PC-3 (cell line): ENCODE measurements around the gene ARHGAP23. TPM values are rescaled to one million over a fixed set of nuclear protein-coding genes. Genes with fewer than 3 reads are reported as not detected.

Experiments used
- ATAC-seq: fragments of 200-7000 bp; cut with Tn5 transposase; 2 replicates; pipeline ENCODE4 v1.9.1; 2020; ENCODE audit warnings: mild to moderate bottlenecking, moderate library complexity
- BruUV-seq: library from RNA; stranded (reverse); fragments of 400-500 nt; replicated peaks from 2 replicates; lab custom pipeline; 2021; lab: Mats Ljungman, UMichigan
- CTCF ChIA-PET: fragments of 300-600 bp; sonication (Branson Sonifier 250); formaldehyde crosslinking; loops from one replicate; lab custom pipeline; 2022; ENCODE audit warnings: antibody characterized with exemption; lab: Charles Lee
- POLR2A ChIA-PET: fragments of 300-600 bp; sonication (Branson Sonifier 250); formaldehyde crosslinking; loops from one replicate; lab custom pipeline; 2022; ENCODE audit warnings: antibody characterized with exemption; ENCODE audit not compliant: unreplicated experiment; lab: Charles Lee
- DNase-seq: peaks from one replicate; pipeline ENCODE4 v3.0.0-alpha.2; 2015
- H2AFZ ChIP-seq: fragments of 300-600 bp; sonication (generic); 2 replicates; pipeline ENCODE4 v1.6.0; 2016; ENCODE audit warnings: antibody characterized with exemption, low read length
- H3F3A ChIP-seq: fragments of 300-600 bp; sonication (generic); one replicate; pipeline ENCODE4 v1.6.0; 2017; ENCODE audit warnings: antibody characterized with exemption, low read length, control low read depth, mild to moderate bottlenecking; ENCODE audit not compliant: unreplicated experiment
- H3K27ac ChIP-seq: fragments of 300-600 bp; sonication (generic); 2 replicates; pipeline ENCODE4 v1.5.1; 2016; ENCODE audit warnings: mild to moderate bottlenecking, low read length
- H3K27me3 ChIP-seq: fragments of 300-600 bp; sonication (generic); 2 replicates; pipeline ENCODE4 v1.6.1; 2016; ENCODE audit warnings: low read length, mixed read lengths
- H3K36me3 ChIP-seq: fragments of 300-600 bp; sonication (generic); 2 replicates; pipeline ENCODE4 v1.6.1; 2016; ENCODE audit warnings: low read depth, mixed run types, low read length, mixed read lengths
- H3K4me1 ChIP-seq: fragments of 300-600 bp; sonication (generic); 2 replicates; pipeline ENCODE4 v1.5.1; 2016; ENCODE audit warnings: low read length; ENCODE audit not compliant: insufficient read depth
- H3K4me2 ChIP-seq: fragments of 300-600 bp; sonication (generic); 2 replicates; pipeline ENCODE4 v1.6.0; 2016; ENCODE audit warnings: low read length
- H3K4me3 ChIP-seq: fragments of 300-600 bp; sonication (generic); 2 replicates; pipeline ENCODE4 v1.5.1; 2016; ENCODE audit warnings: mild to moderate bottlenecking, low read length, mixed read lengths
- H3K79me2 ChIP-seq: fragments of 300-600 bp; sonication (generic); 2 replicates; pipeline ENCODE4 v1.6.1; 2017; ENCODE audit warnings: low read length, mixed read lengths
- H3K9ac ChIP-seq: fragments of 300-600 bp; sonication (generic); 2 replicates; pipeline ENCODE4 v1.6.0; 2016; ENCODE audit warnings: mild to moderate bottlenecking, low read length
- H3K9me2 ChIP-seq: fragments of 300-600 bp; sonication (generic); replicated peaks from 2 replicates; pipeline ENCODE4 v1.6.1; 2016; ENCODE audit warnings: mixed run types, low read length, mixed read lengths
- H3K9me3 ChIP-seq: fragments of 300-600 bp; sonication (generic); 2 replicates; pipeline ENCODE4 v1.6.1; 2016; ENCODE audit warnings: low read length, mixed read lengths
- H4K20me1 ChIP-seq: fragments of 300-600 bp; sonication (generic); 2 replicates; pipeline ENCODE4 v1.6.1; 2016; ENCODE audit warnings: low read length, mixed read lengths
- EZH2 ChIP-seq: fragments of 300-600 bp; sonication (generic); IDR thresholded peaks from one replicate; pipeline ENCODE4 v1.6.1; 2017; ENCODE audit warnings: antibody characterized with exemption, mild to moderate bottlenecking, low read length; ENCODE audit not compliant: unreplicated experiment
- EZH2phosphoT487 ChIP-seq: fragments of 300-600 bp; sonication (generic); IDR thresholded peaks from 2 replicates; pipeline ENCODE4 v1.6.1; 2018; ENCODE audit warnings: mild to moderate bottlenecking, antibody characterized with exemption, low read length, borderline replicate concordance
- intact Hi-C: fragments of 100-400 bp; cut with micrococcal nuclease; formaldehyde crosslinking; loops from 2 replicates; pipeline ENCODE4 v1.9.0; 2023
- total RNA-seq: library from RNA; depleted of rRNA; stranded (reverse); fragments of >200 nt; gene quantifications from 2 replicates; pipeline ENCODE4 v1.2.3, GENCODE V29; 2014
- TF ChIP-seq, protein P1 (sequence below): fragments of 300-600 bp; sonication (generic); conservative IDR thresholded peaks from 2 replicates; pipeline ENCODE4 v1.5.1; 2017; ENCODE audit warnings: antibody characterized with exemption, low read depth, mild to moderate bottlenecking, low read length

Gene ARHGAP23
- total RNA-seq, 1 experiment from 2014 or later, result 9.0 TPM

- BruUV-seq, result no TSS peak
- intact Hi-C loops, result no loop called here
- DNase-seq, result no peak
- Histone ChIP-seq H3K4me2 (no peak overlapping the region), H3K4me1 (peaks cover 4% of the 10 kb centered on the region; the same call in 1 of the 2 replicates), H2AFZ (no peak overlapping the region), H3K4me3 (no peak overlapping the region), H3K27me3 (no peaks in the 10 kb centered on the region), H3K79me2 (no peaks in the 10 kb centered on the region), H3K9me2 (no peaks in the 10 kb centered on the region), H3K9ac (no peak overlapping the region), H4K20me1 (no peaks in the 10 kb centered on the region), H3K36me3 (no peaks in the 10 kb centered on the region), H3K27ac (no peak overlapping the region), H3F3A (no peaks in the 10 kb centered on the region), H3K9me3 (no peaks in the 10 kb centered on the region)
- TF ChIP-seq EZH2phosphoT487, result no peak
- no peak for TF ChIP-seq EZH2
- TF ChIP-seq, protein P1, sequence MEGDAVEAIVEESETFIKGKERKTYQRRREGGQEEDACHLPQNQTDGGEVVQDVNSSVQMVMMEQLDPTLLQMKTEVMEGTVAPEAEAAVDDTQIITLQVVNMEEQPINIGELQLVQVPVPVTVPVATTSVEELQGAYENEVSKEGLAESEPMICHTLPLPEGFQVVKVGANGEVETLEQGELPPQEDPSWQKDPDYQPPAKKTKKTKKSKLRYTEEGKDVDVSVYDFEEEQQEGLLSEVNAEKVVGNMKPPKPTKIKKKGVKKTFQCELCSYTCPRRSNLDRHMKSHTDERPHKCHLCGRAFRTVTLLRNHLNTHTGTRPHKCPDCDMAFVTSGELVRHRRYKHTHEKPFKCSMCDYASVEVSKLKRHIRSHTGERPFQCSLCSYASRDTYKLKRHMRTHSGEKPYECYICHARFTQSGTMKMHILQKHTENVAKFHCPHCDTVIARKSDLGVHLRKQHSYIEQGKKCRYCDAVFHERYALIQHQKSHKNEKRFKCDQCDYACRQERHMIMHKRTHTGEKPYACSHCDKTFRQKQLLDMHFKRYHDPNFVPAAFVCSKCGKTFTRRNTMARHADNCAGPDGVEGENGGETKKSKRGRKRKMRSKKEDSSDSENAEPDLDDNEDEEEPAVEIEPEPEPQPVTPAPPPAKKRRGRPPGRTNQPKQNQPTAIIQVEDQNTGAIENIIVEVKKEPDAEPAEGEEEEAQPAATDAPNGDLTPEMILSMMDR, result no peak
- CTCF ChIA-PET, result interaction anchor here (0.5 kb wide), 1 partner anchor 48 kb away, joined by 3 read pairs; no protein-coding TSS in a partner anchor
- no peak for ATAC-seq
- POLR2A ChIA-PET, result no interaction called here
Measured at GRCh38 chr17:38509772-38510420, 81.6 kb downstream of the ARHGAP23 start.

DNA sequence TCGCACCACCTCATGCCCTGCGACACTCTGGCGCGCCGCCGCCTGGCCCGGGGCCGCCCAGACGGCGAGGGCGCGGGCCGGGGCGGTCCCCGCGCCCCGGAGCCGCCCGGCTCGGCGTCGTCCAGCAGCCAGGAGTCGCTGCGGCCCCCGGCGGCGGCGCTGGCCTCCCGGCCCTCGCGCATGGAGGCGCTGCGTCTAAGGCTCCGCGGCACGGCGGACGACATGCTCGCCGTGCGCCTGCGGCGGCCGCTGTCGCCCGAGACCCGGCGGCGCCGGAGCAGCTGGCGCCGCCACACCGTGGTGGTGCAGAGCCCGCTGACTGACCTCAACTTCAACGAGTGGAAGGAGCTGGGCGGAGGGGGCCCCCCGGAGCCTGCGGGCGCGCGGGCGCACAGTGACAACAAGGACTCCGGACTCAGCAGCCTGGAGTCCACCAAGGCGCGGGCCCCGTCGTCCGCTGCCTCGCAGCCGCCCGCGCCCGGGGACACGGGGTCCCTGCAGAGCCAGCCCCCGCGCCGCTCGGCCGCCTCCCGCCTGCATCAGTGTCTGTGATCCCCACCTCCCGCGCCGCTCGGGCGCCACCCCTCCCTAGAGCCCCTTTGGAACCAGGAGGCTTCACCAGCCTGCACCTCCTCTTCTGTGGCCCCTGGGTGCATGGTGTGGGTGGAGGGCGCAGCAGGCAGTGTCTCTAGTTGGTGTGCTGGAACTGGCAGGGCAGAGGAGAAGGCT lies 82.3 kb downstream of the ARHGAP23 start:
- ATAC-seq (no peak), DNase-seq (no peak)
- intact Hi-C loops, result no loop called here
- Histone ChIP-seq H3K79me2 (no peaks in the 10 kb centered on the region), H3K27me3 (no peaks in the 10 kb centered on the region), H3F3A (no peaks in the 10 kb centered on the region), H4K20me1 (no peaks in the 10 kb centered on the region), H3K9ac (no peak overlapping the region), H3K4me1 (peaks cover 4% of the 10 kb centered on the region; the same call in 1 of the 2 replicates), H3K9me3 (no peaks in the 10 kb centered on the region), H3K9me2 (no peaks in the 10 kb centered on the region), H3K4me2 (no peak overlapping the region), H3K27ac (no peak overlapping the region), H2AFZ (no peak overlapping the region), H3K36me3 (no peaks in the 10 kb centered on the region), H3K4me3 (no peak overlapping the region)
- ChIA-PET CTCF (no interaction called here), POLR2A (no interaction called here)
- BruUV-seq, result no TSS peak
- TF ChIP-seq, protein P1, result no peak
- no peak for TF ChIP-seq EZH2
- no peak for TF ChIP-seq EZH2phosphoT487
